HG03159 (cell line): Measurements from ENCODE around the gene BDNF.
"Not testable (repeated sequence)": the region's sequence is repeated elsewhere in the genome, so short reads cannot be mapped to it uniquely, and the experiment has no call there.

Experiments used
- ATAC-seq: cut with Tn5 transposase; IDR thresholded peaks from one replicate; pipeline ENCODE4 v1.9.1; 2021; ENCODE audit warnings: mild to moderate bottlenecking, moderate library complexity; ENCODE audit not compliant: unreplicated experiment

Gene BDNF

GRCh38 chr11:27673979-27674663, 26.1 kb downstream of the BDNF start:
- ATAC-seq, result no peak

GRCh38 chr11:27672836-27673464, 27.3 kb downstream of the BDNF start:
- ATAC-seq, result no peak

GRCh38 chr11:27665508-27666101, 34.6 kb downstream of the BDNF start:
- ATAC-seq, result not testable (repeated sequence)

DNA sequence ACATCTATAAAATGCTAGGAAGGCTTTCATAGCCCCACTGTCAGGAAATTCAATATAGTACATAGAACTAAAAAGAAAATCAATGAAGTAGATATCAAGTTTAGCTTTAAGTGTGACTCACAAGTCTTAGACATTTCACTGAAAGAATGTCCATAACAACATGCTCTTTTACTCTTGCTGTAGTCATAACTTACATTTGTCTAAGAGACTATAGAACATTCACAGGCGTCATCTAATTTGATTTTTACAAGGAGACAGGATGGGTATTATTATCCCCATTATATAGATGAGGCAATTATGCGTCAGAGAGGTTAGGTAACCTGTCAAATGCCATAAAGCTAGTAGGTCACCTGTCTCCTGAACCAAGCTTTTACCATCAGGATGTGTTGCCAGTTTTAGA, 36.9 kb downstream of the BDNF start:
- no peak for ATAC-seq

GRCh38 chr11:27660171-27660570, 40.1 kb downstream of the BDNF start:
- no peak for ATAC-seq

- ATAC-seq, result no peak
Measured at GRCh38 chr11:27658535-27659236, 41.6 kb downstream of the BDNF start.

GRCh38 chr11:27656806-27657483, 43.3 kb downstream of the BDNF start:
- no peak for ATAC-seq

DNA sequence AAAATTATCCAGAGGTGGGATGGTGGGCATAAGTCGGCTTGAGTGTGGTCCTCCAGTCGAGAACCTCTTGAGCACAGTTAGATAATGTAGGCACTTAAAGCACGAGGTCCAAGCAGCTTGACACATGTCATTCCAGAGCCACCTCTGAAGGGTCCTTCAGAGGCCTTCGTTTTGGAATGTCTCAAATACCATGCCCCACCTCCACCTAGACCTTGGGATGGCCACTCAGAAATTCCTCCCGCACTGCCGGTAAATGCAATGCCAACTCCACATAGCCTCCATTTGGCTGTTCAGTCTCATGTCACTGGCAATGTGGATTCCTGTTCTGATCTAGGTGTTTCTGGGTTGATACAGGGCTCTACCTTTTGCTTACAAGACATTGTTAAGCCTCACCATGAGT, 43.9 kb downstream of the BDNF start:
- ATAC-seq, result no peak

GRCh38 chr11:27653990-27654758, 46.1 kb downstream of the BDNF start:
- no peak for ATAC-seq

DNA sequence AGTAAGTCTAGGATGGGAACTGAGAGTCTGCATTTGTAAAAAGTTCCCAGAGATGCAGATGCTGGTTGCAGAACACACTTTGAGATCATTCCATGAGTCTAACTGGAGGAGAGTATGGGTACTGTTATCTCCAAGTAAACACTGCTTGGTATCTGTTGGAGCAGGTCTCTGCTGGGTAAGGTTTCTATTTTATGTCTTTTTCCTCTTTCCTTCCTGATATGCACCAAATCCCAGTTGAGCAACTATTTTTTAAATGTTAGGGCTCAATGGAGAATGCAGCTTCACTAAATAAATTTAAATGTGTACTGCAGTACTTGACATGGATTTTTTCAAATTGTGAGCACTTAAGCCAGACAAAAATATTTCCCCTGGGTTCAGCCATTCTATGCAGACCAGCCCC, 48.5 kb downstream of the BDNF start:
- no peak for ATAC-seq

DNA sequence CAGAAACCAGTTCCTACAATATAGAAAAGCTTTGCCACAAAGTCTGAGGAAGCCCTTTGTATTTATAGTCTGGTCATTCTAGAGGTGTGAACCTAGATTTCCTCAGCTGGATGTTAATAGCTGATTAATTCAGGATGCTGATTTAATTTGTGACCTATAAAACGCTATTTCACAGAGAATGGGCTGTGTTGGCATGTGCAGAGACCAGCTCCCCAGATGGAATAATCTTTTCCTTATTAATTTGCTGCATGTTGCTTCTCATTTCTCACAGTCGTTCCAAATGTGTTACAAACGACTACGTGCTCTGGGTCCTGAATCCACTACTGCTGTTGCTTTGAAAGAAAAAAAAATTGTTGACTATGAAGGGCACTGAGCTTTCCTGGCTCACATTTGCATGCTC, 49.3 kb downstream of the BDNF start:
- ATAC-seq, result no peak

DNA sequence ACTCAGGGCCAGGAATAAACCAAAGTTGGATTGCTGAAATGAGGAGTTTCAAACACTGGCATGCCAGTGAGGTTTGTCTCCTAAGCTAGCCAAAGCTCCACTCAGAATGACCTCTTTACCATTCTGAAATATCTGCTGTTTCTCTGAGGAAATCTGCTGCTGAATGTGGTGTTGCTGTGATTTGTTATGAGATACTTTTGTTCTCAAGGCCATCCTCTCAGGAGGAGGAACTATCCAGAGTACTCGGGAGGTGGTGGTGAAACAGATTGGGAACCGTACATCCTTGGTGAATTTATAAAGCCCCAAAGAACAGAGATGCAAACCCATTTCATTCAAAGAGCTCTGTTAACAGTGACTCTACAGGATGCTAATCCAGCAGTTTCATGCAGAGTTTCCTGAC, 50.5 kb downstream of the BDNF start:
- ATAC-seq, result no peak

DNA sequence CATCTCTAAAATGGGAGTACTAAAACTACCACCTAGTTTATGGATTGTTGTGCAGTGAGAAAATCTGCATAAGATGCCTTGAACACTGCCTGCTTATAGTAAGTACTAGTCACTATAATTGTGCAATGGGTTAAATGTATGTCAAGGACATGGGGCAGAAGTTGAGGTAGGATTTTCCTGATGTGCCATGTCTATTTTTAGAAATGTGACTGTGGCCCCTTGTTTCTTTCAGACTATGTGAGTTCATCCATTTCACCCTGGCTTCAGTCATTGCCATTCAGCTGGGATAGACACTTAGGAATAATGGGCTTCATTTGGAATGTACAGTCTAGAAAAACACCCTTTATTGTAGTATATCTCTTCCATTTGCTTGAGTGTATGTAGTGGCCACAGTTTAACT, 51.4 kb downstream of the BDNF start:
- no peak for ATAC-seq

DNA sequence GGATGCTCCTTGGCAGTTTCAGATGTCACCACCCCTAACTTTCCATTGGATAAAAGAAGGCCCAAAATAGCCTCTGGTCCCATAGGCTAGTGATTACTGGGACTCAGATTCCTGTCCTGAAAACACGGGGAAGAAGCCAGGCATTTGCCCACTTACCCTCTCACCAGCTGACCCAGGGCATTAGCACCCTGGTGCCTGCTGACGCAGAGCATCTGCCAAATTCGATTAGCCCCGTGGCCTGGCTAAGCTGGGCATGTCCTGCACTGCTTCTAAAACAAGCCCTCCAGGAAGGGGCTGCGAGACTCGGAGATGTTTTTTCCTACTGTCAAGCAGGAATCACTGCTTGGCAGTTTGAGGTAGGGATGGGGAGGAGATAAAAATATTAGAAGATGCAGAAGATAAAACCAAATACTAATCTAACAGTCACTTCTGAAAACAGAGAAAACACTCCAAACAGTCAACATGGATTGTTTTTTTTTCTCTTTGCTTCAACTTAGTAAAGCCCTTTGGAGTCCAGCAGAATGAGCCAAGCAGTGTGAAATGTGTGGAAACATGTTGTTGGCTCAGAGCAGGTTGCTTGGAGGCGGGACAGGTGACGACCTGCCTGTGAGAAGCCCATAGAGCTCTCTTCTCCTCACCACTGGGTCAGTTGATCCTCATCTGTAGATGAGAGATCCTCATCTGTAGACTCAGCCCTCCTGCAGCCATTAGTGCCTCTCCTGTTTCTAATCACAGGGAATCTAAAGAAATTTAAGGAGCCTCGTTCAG, 54.0 kb downstream of the BDNF start:
- no peak for ATAC-seq

DNA sequence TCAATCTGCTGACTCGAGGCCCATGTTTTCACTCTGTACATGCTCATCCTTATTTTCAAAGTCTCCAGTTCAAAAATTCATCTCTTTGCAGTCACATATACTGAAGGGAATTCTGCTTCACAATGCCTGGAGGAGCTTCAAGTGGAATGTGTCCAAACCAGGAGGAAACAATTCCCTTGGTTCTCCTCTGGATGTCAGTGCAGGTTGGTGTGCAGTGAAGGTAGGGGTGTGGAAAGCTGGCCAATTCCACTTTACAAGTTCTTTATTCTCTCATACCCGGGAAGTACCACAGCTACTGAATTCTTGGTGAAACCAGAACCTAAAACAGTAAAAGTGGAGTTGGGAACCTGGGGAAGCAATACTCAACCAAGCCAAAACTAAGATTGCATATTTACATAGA, 57.3 kb downstream of the BDNF start:
- ATAC-seq, result no peak

DNA sequence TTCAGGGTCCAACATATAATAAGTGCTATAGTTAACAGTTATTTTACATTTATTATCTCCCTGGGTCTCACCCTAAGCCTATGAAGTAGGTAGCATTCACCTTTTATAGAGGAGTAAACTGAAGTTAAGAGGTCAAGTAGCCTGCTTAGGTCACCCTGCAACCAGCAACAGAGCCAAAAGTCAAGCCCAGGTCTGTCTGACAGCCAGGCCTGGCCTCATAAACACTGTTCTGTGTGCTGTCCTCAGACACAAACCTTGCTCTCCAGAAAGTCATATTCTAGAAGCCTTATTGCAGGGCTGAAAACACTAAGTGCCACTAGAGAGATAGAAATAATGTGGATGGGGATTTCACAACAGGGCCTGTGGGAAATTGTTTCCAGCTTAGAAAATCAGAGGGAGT, 59.3 kb downstream of the BDNF start:
- ATAC-seq, result no peak

DNA sequence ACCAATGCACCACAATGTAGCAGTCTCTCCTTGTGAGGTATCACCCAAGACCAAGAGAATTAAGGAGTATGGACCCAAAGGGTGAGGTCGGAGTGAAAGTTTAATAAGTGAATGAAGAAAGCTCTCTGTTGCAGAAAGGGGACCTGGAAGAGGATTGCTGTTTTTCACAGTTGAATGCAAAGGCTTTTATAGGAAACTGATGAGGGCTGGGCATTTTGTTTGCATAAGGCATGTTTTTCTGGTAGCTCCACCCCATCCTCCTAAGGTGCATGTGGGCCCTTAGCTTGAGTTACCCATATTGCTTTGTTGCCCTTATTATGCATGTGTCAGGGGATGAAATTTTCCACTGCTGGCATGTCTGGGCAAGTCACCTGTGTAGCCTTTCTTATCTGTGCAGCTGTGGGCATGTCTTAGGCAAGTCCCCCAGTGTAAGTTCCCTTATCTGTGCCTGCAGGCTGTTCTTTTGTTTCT, 64.7 kb downstream of the BDNF start:
- no peak for ATAC-seq

DNA sequence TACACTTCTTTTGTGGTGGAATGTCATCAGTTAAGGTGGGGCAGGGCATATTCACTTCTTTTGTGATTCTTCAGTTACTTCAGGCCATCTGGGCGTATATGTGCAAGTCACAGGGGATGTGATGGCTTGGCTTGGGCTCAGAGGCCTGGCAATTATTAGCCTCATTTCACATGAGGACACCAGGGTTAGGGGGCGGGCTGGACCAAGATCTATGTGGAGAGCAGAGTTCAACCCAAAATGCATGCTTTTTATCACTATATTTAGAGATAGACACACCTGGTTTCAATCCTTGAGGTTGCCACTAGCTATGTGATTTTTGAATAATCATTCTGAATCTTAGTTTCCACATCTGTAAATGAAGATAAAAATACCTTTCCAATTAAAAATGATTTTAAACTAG, 65.5 kb downstream of the BDNF start:
- ATAC-seq, result not testable (repeated sequence)

- ATAC-seq, result not testable (repeated sequence)
Measured at GRCh38 chr11:27634282-27634681, 66.0 kb downstream of the BDNF start.

DNA sequence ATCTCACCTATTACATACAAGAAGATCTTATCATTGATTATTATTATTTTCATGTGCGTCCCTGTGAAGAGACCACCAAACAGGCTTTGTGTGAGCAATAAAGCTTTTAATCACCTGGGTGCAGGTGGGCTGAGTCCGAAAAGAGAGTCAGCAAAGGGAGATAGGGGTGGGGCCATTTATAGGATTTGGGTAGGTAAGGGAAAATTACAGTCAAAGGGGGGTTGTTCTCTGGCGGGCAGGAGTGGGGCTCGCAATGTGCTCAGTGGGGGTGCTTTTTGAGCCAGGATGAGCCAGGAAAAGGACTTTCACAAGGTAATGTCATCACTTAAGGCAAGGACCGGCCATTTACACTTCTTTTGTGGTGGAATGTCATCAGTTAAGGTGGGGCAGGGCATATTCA, 71.2 kb downstream of the BDNF start:
- not testable (repeated sequence) for ATAC-seq
